Measurements from ENCODE around the gene TANGO2. TPM values are rescaled to one million over a fixed set of nuclear protein-coding genes. Genes with fewer than 3 reads are reported as not detected.

The TANGO2 gene
- total and polyA plus RNA-seq, 9 of the 15 experiments (the other 6 are each of a cell fraction or from before 2014, with no cell fraction given), result 15.5 to 94.9 (median 70.1) TPM

- TF ChIP-seq CTCFL (IDR thresholded peaks at IDR 0.05; ENCODE audit: borderline replicate concordance, insufficient read depth, low read depth, low read length, poor library complexity, severe bottlenecking) (no peak), ZBTB43 (CRISPR knock-in tag; IDR thresholded peaks at IDR 0.05) (no peak), HDAC6 (IDR thresholded peaks at IDR 0.05; ENCODE audit: low read depth, low read length) (peak; percentile 66; the same call in 1 of the 2 replicates), CBX3 (IDR thresholded peaks at IDR 0.05; ENCODE audit: borderline replicate concordance in 1 of 2, low read length in 2 of 2) (peak in 1 of 2 experiments; percentile 39; a peak in 1 of 3 replicates), ZNF41 (CRISPR knock-in tag; conservative IDR thresholded peaks at IDR 0.05) (0 out of 2 replicates have a peak, but pooled peaks have one; percentile 20), ERF (CRISPR knock-in tag; IDR thresholded peaks at IDR 0.05) (peak; percentile 91; the same call in 1 of the 2 replicates), FOXO4 (CRISPR knock-in tag; IDR thresholded peaks at IDR 0.05) (no peak), EP400 (IDR thresholded peaks at IDR 0.05) (no peak), YY1 (IDR thresholded peaks at IDR 0.05; ENCODE audit: borderline replicate concordance in 1 of 3, control insufficient read depth in 1 of 3, extremely low read depth in 1 of 3, insufficient read depth in 3 of 3, insufficient read length in 1 of 3, insufficient replicate concordance in 2 of 3, low read depth in 1 of 3, low read length in 2 of 3) (peak in 2 of 3 experiments; percentile 34 to 80), PCBP2 (IDR thresholded peaks at IDR 0.05; ENCODE audit: low read depth, low read length, poor library complexity, severe bottlenecking) (no peak), E2F1 (CRISPR knock-in tag; IDR thresholded peaks at IDR 0.05) (peak; percentile 42), PHF21A (IDR thresholded peaks at IDR 0.05; ENCODE audit: borderline replicate concordance, low read depth) (no peak), PHB (CRISPR knock-in tag; IDR thresholded peaks at IDR 0.05) (0 out of 2 replicates have a peak, but pooled peaks have one; percentile 6), MAFG (tag; conservative IDR thresholded peaks at IDR 0.05) (no peak), HCFC1 (IDR thresholded peaks at IDR 0.05; ENCODE audit: low read depth, low read length) (0 out of 2 replicates have a peak, but pooled peaks have one; percentile 20), MED1 (CRISPR knock-in tag; IDR thresholded peaks at IDR 0.05; ENCODE audit: borderline replicate concordance) (no peak), TCF3 (CRISPR knock-in tag; IDR thresholded peaks at IDR 0.05) (no peak), TBL1XR1 (IDR thresholded peaks at IDR 0.05; ENCODE audit: low read length in 2 of 2) (peak in 1 of 2 experiments; percentile 29; a peak in 1 of 4 replicates), KAT2B (IDR thresholded peaks at IDR 0.05; ENCODE audit: low read depth, low read length) (no peak)
These were observed 11.2 kb upstream of the TANGO2 start (continued) for GRCh38 chr22:20009582-20010306.

Data from K562 (cell line).